Skeletal muscle tissue (tissue), 4 donors: ENCODE results near the gene NAV2. TPM values are rescaled to one million over a fixed set of nuclear protein-coding genes. Genes with fewer than 3 reads are reported as not detected.

Experiments
- H3K27ac ChIP-seq: one replicate; pipeline ENCODE4 v1.7.0; 2013; ENCODE audit warnings: mild to moderate bottlenecking, low read depth, low read length, inconsistent platforms
- H3K27me3 ChIP-seq, 3 donors: one replicate each; pipeline ENCODE4 v1.7.0; 2013; ENCODE audit warnings: low read length in 3 of 3; ENCODE audit not compliant: control insufficient read depth in 3 of 3, insufficient read depth in 3 of 3
- H3K36me3 ChIP-seq, 3 donors: one replicate each; pipeline ENCODE4 v1.7.0; 2013; ENCODE audit warnings: low read length in 3 of 3; ENCODE audit not compliant: control insufficient read depth in 3 of 3, insufficient read depth in 3 of 3
- H3K4me1 ChIP-seq, 3 donors: one replicate each; pipeline ENCODE4 v1.7.0; 2013; ENCODE audit warnings: low read length in 3 of 3, mild to moderate bottlenecking in 3 of 3; ENCODE audit not compliant: control insufficient read depth in 3 of 3, insufficient read depth in 3 of 3
- H3K4me3 ChIP-seq, 3 donors: one replicate each; pipeline ENCODE4 v1.7.0; 2013; ENCODE audit warnings: low read length in 3 of 3
- H3K9ac ChIP-seq, 3 donors: one replicate each; pipeline ENCODE4 v1.7.0; 2013; ENCODE audit warnings: low read length in 3 of 3, mild to moderate bottlenecking in 3 of 3, moderate library complexity in 2 of 3, low read depth in 1 of 3
- H3K9me3 ChIP-seq, 3 donors: one replicate each; pipeline ENCODE4 v1.7.0; 2013; ENCODE audit warnings: low read length in 3 of 3; ENCODE audit not compliant: control insufficient read depth in 3 of 3
- total RNA-seq: library from RNA; depleted of rRNA; stranded (reverse); fragments of >200 nt; gene quantifications from one replicate; pipeline ENCODE4 v1.2.3, GENCODE V29; 2014
- donor health status: Osteomylitis.

The NAV2 gene
- total RNA-seq, 1 donor from 2014 or later, result 43.3 TPM

GRCh38 chr11:19972651-19973050 is 260.0 kb downstream of the NAV2 start:
- Histone ChIP-seq H3K36me3 (peaks cover 0 to 3% (median 2%) of the 10 kb centered on the region in 3 donors), H3K27ac (no peak overlapping the region), H3K9me3 (no peaks in the 10 kb centered on the region), H3K27me3 (no peaks in the 10 kb centered on the region), H3K4me3 (no peak overlapping the region), H3K9ac (no peak overlapping the region), H3K4me1 (peaks cover 0 to 4% (median 0%) of the 10 kb centered on the region in 3 donors)

DNA sequence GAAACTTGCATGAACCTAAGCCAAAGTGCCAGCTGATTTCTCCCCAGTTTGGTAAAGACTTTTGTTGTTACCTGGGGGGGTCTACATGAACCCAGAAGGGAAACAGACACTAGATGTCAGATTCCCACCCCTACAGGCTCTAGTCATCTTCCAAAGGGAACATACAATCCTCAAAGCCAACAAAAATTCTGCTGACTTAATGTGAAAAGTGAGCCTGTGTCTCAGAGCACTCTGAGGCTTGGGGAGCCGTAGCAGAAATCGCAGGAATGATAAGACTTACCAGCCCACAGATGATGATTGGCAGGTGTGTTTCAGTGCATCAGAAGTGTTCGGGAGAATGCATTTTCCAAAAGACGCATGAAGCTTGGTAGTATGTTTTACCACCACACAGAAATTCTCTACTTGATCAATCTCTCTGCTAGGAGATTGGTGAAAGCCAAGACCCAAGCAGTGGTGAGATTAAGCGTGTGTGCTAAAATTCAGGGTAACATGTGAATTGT is 260.5 kb downstream of the NAV2 start:
- Histone ChIP-seq H3K4me3 (no peak overlapping the region), H3K27me3 (no peaks in the 10 kb centered on the region), H3K27ac (no peak overlapping the region), H3K36me3 (peaks cover 0 to 3% (median 2%) of the 10 kb centered on the region in 3 donors), H3K4me1 (peaks cover 0 to 4% (median 0%) of the 10 kb centered on the region in 3 donors), H3K9ac (no peak overlapping the region), H3K9me3 (no peaks in the 10 kb centered on the region)

GRCh38 chr11:19974886-19975285 is 262.2 kb downstream of the NAV2 start:
- no peak overlapping the region for H3K27ac ChIP-seq
- no peaks in the 10 kb centered on the region for H3K27me3 ChIP-seq
- H3K9ac ChIP-seq, result no peak overlapping the region
- no peak overlapping the region for H3K4me3 ChIP-seq
- H3K9me3 ChIP-seq, result no peaks in the 10 kb centered on the region
- H3K4me1 ChIP-seq, result peaks cover 0 to 4% (median 0%) of the 10 kb centered on the region in 3 donors
- H3K36me3 ChIP-seq, result peaks cover 0 to 2% (median 0%) of the 10 kb centered on the region in 3 donors

DNA sequence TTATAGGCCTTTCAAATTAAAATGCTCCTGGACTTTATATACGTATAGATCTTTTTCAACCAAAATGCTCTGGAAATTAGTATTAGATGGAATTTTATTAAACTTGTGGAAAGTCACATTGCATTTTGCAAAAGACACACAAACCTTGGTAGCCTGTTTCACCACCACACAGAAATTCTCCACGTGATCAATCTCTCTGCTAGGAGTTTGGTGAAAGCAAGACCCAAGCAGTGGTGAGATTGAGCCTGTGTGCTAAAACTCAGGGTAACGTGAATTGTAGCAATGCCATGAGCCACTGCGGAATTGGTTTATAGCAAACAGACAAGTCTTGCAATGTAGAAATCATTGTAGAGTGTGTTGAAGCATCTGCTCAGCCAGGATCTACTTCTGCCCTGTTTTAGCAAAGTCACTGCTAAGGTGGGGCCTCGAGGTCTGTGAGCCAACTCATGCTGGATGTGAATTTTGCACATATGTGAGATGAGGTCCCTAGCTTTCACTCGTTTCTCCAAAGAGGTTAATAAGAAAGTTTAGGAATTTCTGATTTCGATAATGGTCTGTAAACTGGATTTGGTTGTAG is 262.9 kb downstream of the NAV2 start:
- no peaks in the 10 kb centered on the region for H3K9me3 ChIP-seq
- peaks cover 0 to 2% (median 0%) of the 10 kb centered on the region in 3 donors for H3K36me3 ChIP-seq
- no peak overlapping the region for H3K27ac ChIP-seq
- no peaks in the 10 kb centered on the region for H3K27me3 ChIP-seq
- no peak overlapping the region for H3K4me3 ChIP-seq
- peaks cover 0 to 4% (median 0%) of the 10 kb centered on the region in 3 donors for H3K4me1 ChIP-seq
- H3K9ac ChIP-seq, result no peak overlapping the region

DNA sequence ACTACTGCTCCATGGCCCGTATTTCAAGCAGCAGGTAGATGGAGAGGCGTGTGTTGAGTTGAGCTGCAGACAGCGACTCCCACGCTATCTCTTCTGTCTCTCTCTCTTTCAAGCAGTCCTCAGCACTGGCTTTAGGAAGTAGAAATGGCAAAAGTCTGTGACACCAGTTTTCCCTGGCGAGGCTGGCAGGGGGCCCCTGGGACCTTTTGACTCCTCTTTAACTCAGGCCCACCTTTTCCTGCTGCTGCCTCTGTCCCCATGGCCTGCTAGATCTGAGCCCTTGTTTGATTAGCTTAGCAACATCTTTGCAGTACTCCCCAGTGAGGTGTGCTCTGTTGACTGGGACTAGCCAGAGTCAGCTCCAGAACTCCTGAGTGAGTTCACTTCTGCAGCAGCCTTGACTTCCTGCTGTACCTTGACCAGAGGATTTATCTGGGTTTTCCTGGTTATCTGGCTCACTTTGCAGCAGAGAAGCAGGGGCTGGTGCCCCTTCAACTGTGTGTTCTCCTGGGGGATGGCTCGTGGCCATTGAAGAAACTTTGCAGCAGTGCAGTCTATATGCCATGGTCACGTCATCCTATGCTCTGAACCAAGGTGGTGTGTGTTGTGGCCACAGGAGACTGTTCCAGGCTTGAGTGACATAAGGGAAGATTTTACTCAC is 263.8 kb downstream of the NAV2 start:
- Histone ChIP-seq H3K9ac (no peak overlapping the region), H3K9me3 (no peaks in the 10 kb centered on the region), H3K27ac (no peak overlapping the region), H3K4me1 (peaks cover 0 to 8% (median 0%) of the 10 kb centered on the region in 3 donors), H3K4me3 (no peak overlapping the region), H3K27me3 (no peaks in the 10 kb centered on the region), H3K36me3 (peaks cover 0 to 2% (median 0%) of the 10 kb centered on the region in 3 donors)

DNA sequence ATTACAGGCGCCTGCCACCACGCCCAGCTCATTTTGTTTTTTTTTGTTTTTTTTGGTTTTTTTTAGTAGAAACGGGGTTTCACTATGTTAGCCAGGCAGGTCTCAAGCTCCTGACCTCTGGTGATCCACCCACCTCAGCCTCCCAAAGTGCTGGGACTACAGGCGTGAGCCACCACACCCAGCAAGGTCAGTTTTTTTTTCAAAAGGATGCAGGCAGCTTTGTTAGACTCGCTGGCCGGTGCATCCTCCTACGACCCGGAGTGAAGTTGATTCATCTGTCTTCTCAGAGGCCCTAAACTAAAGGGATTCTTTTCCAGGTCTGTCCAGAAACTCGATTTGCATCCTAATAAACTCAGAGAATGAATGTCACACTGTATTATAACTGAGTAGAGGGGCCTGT is 265.3 kb downstream of the NAV2 start:
- no peak overlapping the region for H3K4me3 ChIP-seq
- H3K27me3 ChIP-seq, result no peaks in the 10 kb centered on the region
- H3K27ac ChIP-seq, result no peak overlapping the region
- H3K4me1 ChIP-seq, result peaks cover 0 to 8% (median 0%) of the 10 kb centered on the region in 3 donors
- no peaks in the 10 kb centered on the region for H3K9me3 ChIP-seq
- peaks cover 0 to 2% (median 0%) of the 10 kb centered on the region in 3 donors for H3K36me3 ChIP-seq
- no peak overlapping the region for H3K9ac ChIP-seq

DNA sequence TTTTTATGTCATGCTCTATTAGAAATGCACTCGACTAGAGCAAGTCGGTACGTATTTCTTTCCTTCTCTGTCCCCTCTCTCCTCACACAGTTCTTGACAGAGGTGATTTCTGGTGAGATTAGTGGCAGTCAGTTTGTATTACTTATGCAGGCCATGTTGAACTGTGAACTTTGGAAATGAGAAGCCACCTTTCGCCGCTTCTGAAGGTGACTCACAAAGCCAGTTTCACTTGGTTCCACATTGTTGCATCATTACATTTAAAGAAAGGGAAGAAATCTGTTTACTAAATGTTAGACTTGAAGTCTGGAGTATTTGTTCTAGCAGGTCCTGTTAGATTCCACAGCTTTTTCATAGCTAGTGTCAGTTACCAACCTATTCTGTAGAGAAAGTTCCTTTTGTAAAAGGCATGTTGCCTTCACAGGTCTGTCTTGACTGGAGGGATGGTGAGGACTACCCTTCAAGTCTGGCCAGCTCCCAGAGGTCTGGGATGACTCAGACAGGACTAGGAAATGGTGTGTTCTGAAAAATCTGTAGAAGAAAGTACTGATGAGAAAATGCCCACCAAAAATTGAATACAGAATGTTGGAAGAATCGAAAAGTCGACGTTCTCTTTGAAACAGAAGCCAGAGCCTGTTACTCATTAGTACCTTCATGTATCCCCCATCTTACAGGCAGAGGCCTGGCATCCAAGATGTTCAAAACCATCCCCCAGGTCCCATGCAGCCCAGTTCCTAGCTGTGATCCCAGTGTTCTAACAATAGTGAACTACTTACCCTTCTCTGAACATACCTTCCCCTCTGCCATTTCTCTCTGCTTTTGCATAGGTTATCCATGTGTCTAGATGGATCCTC is 266.3 kb downstream of the NAV2 start:
- no peak overlapping the region for H3K4me3 ChIP-seq
- H3K4me1 ChIP-seq, result peaks cover 0 to 4% (median 0%) of the 10 kb centered on the region in 3 donors
- no peak overlapping the region for H3K9ac ChIP-seq

DNA sequence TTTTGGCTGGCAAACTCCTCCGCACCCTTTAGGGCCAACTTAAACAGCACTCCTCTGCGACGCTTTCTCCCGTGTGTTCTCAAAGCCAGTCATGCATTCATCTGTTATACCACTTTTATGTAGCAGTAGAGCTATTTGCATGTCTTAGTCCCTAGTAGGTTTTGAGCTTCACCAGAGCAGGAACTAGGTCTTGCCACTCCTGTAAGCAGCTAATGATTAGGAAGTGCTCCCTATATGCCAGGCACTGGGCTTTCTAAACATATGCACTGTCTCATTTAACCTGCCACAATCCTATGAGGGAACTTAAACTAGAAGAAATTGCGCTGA is 266.8 kb downstream of the NAV2 start:
- Histone ChIP-seq H3K27me3 (no peaks in the 10 kb centered on the region), H3K9ac (no peak overlapping the region), H3K4me1 (peaks cover 0 to 4% (median 0%) of the 10 kb centered on the region in 3 donors), H3K9me3 (no peaks in the 10 kb centered on the region), H3K36me3 (peaks cover 0 to 4% (median 3%) of the 10 kb centered on the region in 3 donors), H3K4me3 (no peak overlapping the region), H3K27ac (no peak overlapping the region)

More for the DNA sequence above, 266.3 kb downstream of the NAV2 start:
- Histone ChIP-seq H3K27me3 (no peaks in the 10 kb centered on the region), H3K9me3 (no peaks in the 10 kb centered on the region), H3K27ac (no peak overlapping the region), H3K36me3 (peaks cover 0 to 2% (median 0%) of the 10 kb centered on the region in 3 donors)

GRCh38 chr11:19980388-19980787 is 267.8 kb downstream of the NAV2 start:
- Histone ChIP-seq H3K27me3 (no peaks in the 10 kb centered on the region), H3K4me1 (peaks cover 0 to 4% (median 0%) of the 10 kb centered on the region in 3 donors), H3K9me3 (no peaks in the 10 kb centered on the region), H3K36me3 (peaks cover 0 to 8% (median 5%) of the 10 kb centered on the region in 3 donors), H3K4me3 (no peak overlapping the region), H3K9ac (no peak overlapping the region), H3K27ac (no peak overlapping the region)
